Measurements from ENCODE around the gene RUNX1.

The RUNX1 gene

GRCh38 chr21:34781526-34781925 lies 267.6 kb downstream of the RUNX1 start:
- TF ChIP-seq, protein P1, sequence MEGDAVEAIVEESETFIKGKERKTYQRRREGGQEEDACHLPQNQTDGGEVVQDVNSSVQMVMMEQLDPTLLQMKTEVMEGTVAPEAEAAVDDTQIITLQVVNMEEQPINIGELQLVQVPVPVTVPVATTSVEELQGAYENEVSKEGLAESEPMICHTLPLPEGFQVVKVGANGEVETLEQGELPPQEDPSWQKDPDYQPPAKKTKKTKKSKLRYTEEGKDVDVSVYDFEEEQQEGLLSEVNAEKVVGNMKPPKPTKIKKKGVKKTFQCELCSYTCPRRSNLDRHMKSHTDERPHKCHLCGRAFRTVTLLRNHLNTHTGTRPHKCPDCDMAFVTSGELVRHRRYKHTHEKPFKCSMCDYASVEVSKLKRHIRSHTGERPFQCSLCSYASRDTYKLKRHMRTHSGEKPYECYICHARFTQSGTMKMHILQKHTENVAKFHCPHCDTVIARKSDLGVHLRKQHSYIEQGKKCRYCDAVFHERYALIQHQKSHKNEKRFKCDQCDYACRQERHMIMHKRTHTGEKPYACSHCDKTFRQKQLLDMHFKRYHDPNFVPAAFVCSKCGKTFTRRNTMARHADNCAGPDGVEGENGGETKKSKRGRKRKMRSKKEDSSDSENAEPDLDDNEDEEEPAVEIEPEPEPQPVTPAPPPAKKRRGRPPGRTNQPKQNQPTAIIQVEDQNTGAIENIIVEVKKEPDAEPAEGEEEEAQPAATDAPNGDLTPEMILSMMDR (IDR thresholded peaks at IDR 0.05; ENCODE audit: low read depth, low read length, missing control alignments) = no peak
- H3K4me3 ChIP-seq (ENCODE audit: low read depth, low read length) = no peak overlapping the region
- no peak for DNase-seq (ENCODE audit: low read depth)

- no peak for DNase-seq (ENCODE audit: low read depth)
- H3K4me3 ChIP-seq (ENCODE audit: low read depth, low read length) = no peak overlapping the region
- TF ChIP-seq, protein P1 (IDR thresholded peaks at IDR 0.05; ENCODE audit: low read depth, low read length, missing control alignments) = no peak
Measured at GRCh38 chr21:34779860-34780259, 269.2 kb downstream of the RUNX1 start.

DNA sequence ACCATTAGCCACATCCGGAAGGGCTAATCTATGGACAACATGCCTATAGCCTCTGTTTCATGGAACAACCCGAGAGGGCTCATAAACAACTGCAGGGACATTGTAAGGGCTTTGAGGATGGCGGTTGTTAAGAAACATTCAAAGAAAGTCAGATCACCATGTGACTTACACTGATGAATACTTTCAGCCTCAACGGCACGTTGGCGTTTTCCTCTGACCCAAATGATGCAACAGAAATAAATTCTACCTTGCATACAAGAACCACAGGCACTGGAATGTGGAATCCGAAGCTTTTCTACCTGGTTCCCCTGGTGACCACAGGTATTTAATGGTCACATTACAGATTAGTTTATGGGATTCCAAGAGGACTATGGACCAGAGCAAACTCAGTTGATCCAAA lies 273.3 kb downstream of the RUNX1 start:
- TF ChIP-seq, protein P1 (IDR thresholded peaks at IDR 0.05; ENCODE audit: low read depth, low read length, missing control alignments) = no peak
- no peak for DNase-seq (ENCODE audit: low read depth)
- no peak overlapping the region for H3K4me3 ChIP-seq (ENCODE audit: low read depth, low read length)

DNA sequence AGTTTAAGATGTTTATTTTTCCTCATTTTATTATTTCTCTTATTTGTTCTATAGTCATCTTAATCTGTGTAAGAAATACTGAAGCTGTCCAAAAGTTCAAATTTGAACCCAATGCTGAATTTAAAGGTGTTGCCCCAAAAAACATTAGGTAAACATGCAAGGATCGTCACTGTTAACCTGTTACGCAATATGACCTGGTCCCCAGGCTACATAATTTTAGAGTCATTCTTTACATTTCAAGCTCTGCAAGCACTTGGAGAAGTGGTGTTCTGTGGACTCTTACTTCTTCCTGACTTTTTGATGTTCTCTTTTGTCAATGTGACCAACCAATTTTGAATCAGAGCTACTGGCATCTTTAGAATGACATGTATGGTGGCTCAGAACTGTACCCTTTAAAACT lies 274.4 kb downstream of the RUNX1 start:
- DNase-seq (ENCODE audit: low read depth) = no peak
- no peak overlapping the region for H3K4me3 ChIP-seq (ENCODE audit: low read depth, low read length)
- TF ChIP-seq, protein P1 (IDR thresholded peaks at IDR 0.05; ENCODE audit: low read depth, low read length, missing control alignments) = no peak

- no peak for DNase-seq (ENCODE audit: low read depth)
- TF ChIP-seq, protein P1 (IDR thresholded peaks at IDR 0.05; ENCODE audit: low read depth, low read length, missing control alignments) = no peak
- no peak overlapping the region for H3K4me3 ChIP-seq (ENCODE audit: low read depth, low read length)
Measured at GRCh38 chr21:34771512-34772028, 277.5 kb downstream of the RUNX1 start.

- TF ChIP-seq, protein P1 (IDR thresholded peaks at IDR 0.05; ENCODE audit: low read depth, low read length, missing control alignments) = no peak
- no peak overlapping the region for H3K4me3 ChIP-seq (ENCODE audit: low read depth, low read length)
- DNase-seq (ENCODE audit: low read depth) = no peak
Measured at GRCh38 chr21:34770576-34770975, 278.5 kb downstream of the RUNX1 start.

DNA sequence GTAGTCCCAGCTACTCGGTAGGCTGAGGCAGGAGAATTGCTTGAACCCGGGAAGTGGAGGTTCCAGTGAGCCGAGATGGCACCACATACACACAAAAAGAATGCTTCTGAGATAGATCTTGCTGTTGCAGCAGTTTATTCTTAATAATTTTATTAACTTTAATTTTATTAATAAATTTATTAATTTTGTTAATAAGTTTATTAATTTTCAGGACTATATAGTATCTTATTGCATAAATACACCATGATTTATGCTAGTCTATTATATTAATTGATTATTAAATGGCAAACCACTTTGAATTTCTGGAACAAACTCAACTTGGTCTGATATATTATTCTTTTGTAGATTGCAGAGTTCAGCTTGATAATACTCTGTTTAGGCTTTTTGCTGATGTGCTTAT lies 280.8 kb downstream of the RUNX1 start:
- DNase-seq (ENCODE audit: low read depth) = no peak
- H3K4me3 ChIP-seq (ENCODE audit: low read depth, low read length) = no peak overlapping the region
- TF ChIP-seq, protein P1 (IDR thresholded peaks at IDR 0.05; ENCODE audit: low read depth, low read length, missing control alignments) = no peak

Measured in GM12864 (cell line).